ENCODE results near the gene SPTSSA. TPM values are rescaled to one million over a fixed set of nuclear protein-coding genes. Genes with fewer than 3 reads are reported as not detected.
"Not testable (repeated sequence)": the region's sequence is repeated elsewhere in the genome, so short reads cannot be mapped to it uniquely, and the experiment has no call there.

SPTSSA gene
- total RNA-seq, 1 donor from 2014 or later: 22.1 TPM

- Mint-ChIP-seq H3K4me3 (ENCODE audit: unreplicated experiment) (no peak overlapping the region), H3K9me3 (ENCODE audit: unreplicated experiment) (no peaks in the 10 kb centered on the region), H3K27me3 (ENCODE audit: unreplicated experiment) (no peaks in the 10 kb centered on the region), H3K27ac (ENCODE audit: unreplicated experiment) (no peak overlapping the region), H3K4me1 (ENCODE audit: unreplicated experiment) (peaks cover 10% of the 10 kb centered on the region), H3K36me3 (ENCODE audit: low read depth, unreplicated experiment) (peaks cover 6% of the 10 kb centered on the region)
- DNase-seq (ENCODE audit: low spot score): no peak
- TF ChIP-seq CTCF (IDR thresholded peaks at IDR 0.05; ENCODE audit: unreplicated experiment): no peak
Measured at GRCh38 chr14:34438438-34438837, 23.6 kb downstream of the SPTSSA start.

GRCh38 chr14:34437729-34438080 is 24.3 kb downstream of the SPTSSA start:
- no peaks in the 10 kb centered on the region for H3K27me3 Mint-ChIP-seq (ENCODE audit: unreplicated experiment)
- TF ChIP-seq CTCF (IDR thresholded peaks at IDR 0.05; ENCODE audit: unreplicated experiment): no peak
- H3K27ac Mint-ChIP-seq (ENCODE audit: unreplicated experiment): no peak overlapping the region
- H3K4me3 Mint-ChIP-seq (ENCODE audit: unreplicated experiment): no peak overlapping the region
- peaks cover 3% of the 10 kb centered on the region for H3K36me3 Mint-ChIP-seq (ENCODE audit: low read depth, unreplicated experiment)
- no peak for DNase-seq (ENCODE audit: low spot score)
- H3K9me3 Mint-ChIP-seq (ENCODE audit: unreplicated experiment): no peaks in the 10 kb centered on the region
- H3K4me1 Mint-ChIP-seq (ENCODE audit: unreplicated experiment): peaks cover 10% of the 10 kb centered on the region

GRCh38 chr14:34436960-34437728 is 24.9 kb downstream of the SPTSSA start:
- Mint-ChIP-seq H3K9me3 (ENCODE audit: unreplicated experiment) (no peaks in the 10 kb centered on the region), H3K27me3 (ENCODE audit: unreplicated experiment) (no peaks in the 10 kb centered on the region), H3K4me3 (ENCODE audit: unreplicated experiment) (no peak overlapping the region), H3K27ac (ENCODE audit: unreplicated experiment) (no peak overlapping the region), H3K36me3 (ENCODE audit: low read depth, unreplicated experiment) (no peaks in the 10 kb centered on the region), H3K4me1 (ENCODE audit: unreplicated experiment) (peaks cover 10% of the 10 kb centered on the region)
- no peak for TF ChIP-seq CTCF (IDR thresholded peaks at IDR 0.05; ENCODE audit: unreplicated experiment)
- no peak for DNase-seq (ENCODE audit: low spot score)

- Mint-ChIP-seq H3K4me3 (ENCODE audit: unreplicated experiment) (no peak overlapping the region), H3K4me1 (ENCODE audit: unreplicated experiment) (peaks cover 7% of the 10 kb centered on the region), H3K27ac (ENCODE audit: unreplicated experiment) (peak overlapping the region; percentile 20), H3K27me3 (ENCODE audit: unreplicated experiment) (no peaks in the 10 kb centered on the region), H3K36me3 (ENCODE audit: low read depth, unreplicated experiment) (no peaks in the 10 kb centered on the region), H3K9me3 (ENCODE audit: unreplicated experiment) (no peaks in the 10 kb centered on the region)
- no peak for DNase-seq (ENCODE audit: low spot score)
- TF ChIP-seq CTCF (IDR thresholded peaks at IDR 0.05; ENCODE audit: unreplicated experiment): no peak
Measured at GRCh38 chr14:34436118-34436905, 25.7 kb downstream of the SPTSSA start.

- H3K4me3 Mint-ChIP-seq (ENCODE audit: unreplicated experiment): no peak overlapping the region
- no peak for DNase-seq (ENCODE audit: low spot score)
- H3K9me3 Mint-ChIP-seq (ENCODE audit: unreplicated experiment): no peaks in the 10 kb centered on the region
- peaks cover 7% of the 10 kb centered on the region for H3K4me1 Mint-ChIP-seq (ENCODE audit: unreplicated experiment)
- H3K27ac Mint-ChIP-seq (ENCODE audit: unreplicated experiment): no peak overlapping the region
- no peaks in the 10 kb centered on the region for H3K36me3 Mint-ChIP-seq (ENCODE audit: low read depth, unreplicated experiment)
- no peak for TF ChIP-seq CTCF (IDR thresholded peaks at IDR 0.05; ENCODE audit: unreplicated experiment)
- H3K27me3 Mint-ChIP-seq (ENCODE audit: unreplicated experiment): no peaks in the 10 kb centered on the region
Measured at GRCh38 chr14:34433957-34434356, 28.1 kb downstream of the SPTSSA start.

GRCh38 chr14:34428102-34428466 is 34.0 kb downstream of the SPTSSA start:
- DNase-seq (ENCODE audit: low spot score); H3K9me3 Mint-ChIP-seq (ENCODE audit: unreplicated experiment); H3K4me1 Mint-ChIP-seq (ENCODE audit: unreplicated experiment); H3K4me3 Mint-ChIP-seq (ENCODE audit: unreplicated experiment); H3K36me3 Mint-ChIP-seq (ENCODE audit: low read depth, unreplicated experiment); H3K27ac Mint-ChIP-seq (ENCODE audit: unreplicated experiment); H3K27me3 Mint-ChIP-seq (ENCODE audit: unreplicated experiment): not testable (repeated sequence)
